Neuronal stem cell (in vitro differentiated cells): ENCODE data around the gene TUBGCP3.

Experiments used
- DNase-seq: peaks from one replicate; pipeline ENCODE4 v3.0.0-alpha.2; 2013; ENCODE audit warnings: low spot score
- H2AFZ ChIP-seq: one replicate; pipeline ENCODE4 v1.6.1; 2013; ENCODE audit warnings: mild to moderate bottlenecking, low read length, inconsistent platforms
- H2AK5ac ChIP-seq: 2 replicates; pipeline ENCODE4 v1.6.1; 2013; ENCODE audit warnings: low read depth, mild to moderate bottlenecking, inconsistent platforms, low read length, moderate library complexity, mixed read lengths
- H2BK120ac ChIP-seq: 2 replicates; pipeline ENCODE4 v1.6.1; 2013; ENCODE audit warnings: low read depth, mild to moderate bottlenecking, inconsistent platforms, low read length, moderate library complexity, mixed read lengths
- H2BK12ac ChIP-seq: one replicate; pipeline ENCODE4 v1.6.1; 2013; ENCODE audit warnings: low read length, inconsistent platforms
- H2BK15ac ChIP-seq: 2 replicates; pipeline ENCODE4 v1.6.1; 2013; ENCODE audit warnings: mild to moderate bottlenecking, low read length, inconsistent platforms, mixed read lengths
- H2BK5ac ChIP-seq: one replicate; pipeline ENCODE4 v1.6.1; 2013; ENCODE audit warnings: inconsistent platforms, mild to moderate bottlenecking, low read length, moderate library complexity
- H3K14ac ChIP-seq: one replicate; pipeline ENCODE4 v1.6.1; 2013; ENCODE audit warnings: low read length, inconsistent platforms
- H3K18ac ChIP-seq: 2 replicates; pipeline ENCODE4 v1.6.1; 2013; ENCODE audit warnings: low read length, inconsistent platforms
- H3K23ac ChIP-seq: 2 replicates; pipeline ENCODE4 v1.6.1; 2013; ENCODE audit warnings: low read depth, mild to moderate bottlenecking, mixed read lengths, low read length, inconsistent platforms; ENCODE audit not compliant: poor library complexity
- H3K27ac ChIP-seq: replicated peaks from 3 replicates; pipeline ENCODE4 v1.5.1; 2013; ENCODE audit warnings: low read length, inconsistent platforms
- H3K27me3 ChIP-seq, 3 experiments: 2 replicates each; pipeline ENCODE4 v1.6.1; 2013; ENCODE audit warnings: low read length in 3 of 3, mild to moderate bottlenecking in 2 of 3, inconsistent platforms in 1 of 3, low read depth in 1 of 3, mixed read lengths in 1 of 3, moderate library complexity in 1 of 3; ENCODE audit not compliant: control insufficient read depth in 3 of 3, insufficient read depth in 3 of 3
- H3K36me3 ChIP-seq, 2 donors: replicated peaks in 1 of 2; 2 replicates each; pipeline ENCODE4 v1.6.1; 2013; ENCODE audit warnings: low read length in 2 of 2; ENCODE audit not compliant: control insufficient read depth in 2 of 2, insufficient read depth in 2 of 2
- H3K4ac ChIP-seq: 2 replicates; pipeline ENCODE4 v1.6.1; 2013; ENCODE audit warnings: inconsistent platforms, mild to moderate bottlenecking, low read length, moderate library complexity
- H3K4me1 ChIP-seq, 2 donors: 1 replicate in 1 of 2; 2 replicates in 1 of 2; pipeline ENCODE4 v1.6.1; 2013; ENCODE audit warnings: low read length in 2 of 2, low read depth in 1 of 2; ENCODE audit not compliant: control insufficient read depth in 2 of 2, insufficient read depth in 1 of 2
- H3K4me2 ChIP-seq: one replicate; pipeline ENCODE4 v1.6.1; 2013; ENCODE audit warnings: mild to moderate bottlenecking, low read length, inconsistent platforms; ENCODE audit not compliant: insufficient read depth, poor library complexity, severe bottlenecking
- H3K4me3 ChIP-seq, 2 donors: 2 replicates each; pipeline ENCODE4 v1.5.1; 2013; ENCODE audit warnings: low read length in 2 of 2, mild to moderate bottlenecking in 2 of 2, inconsistent platforms in 1 of 2, moderate library complexity in 1 of 2
- H3K79me1 ChIP-seq: one replicate; pipeline ENCODE4 v1.6.1; 2013; ENCODE audit warnings: low read depth, mild to moderate bottlenecking, inconsistent platforms, low read length, moderate library complexity
- H3K9ac ChIP-seq: one replicate; pipeline ENCODE4 v1.6.1; 2013; ENCODE audit warnings: mild to moderate bottlenecking, low read depth, low read length, inconsistent platforms; ENCODE audit not compliant: poor library complexity
- H3K9me3 ChIP-seq, 2 donors: replicated peaks in 1 of 2; 2 replicates each; pipeline versions ENCODE3 to v1.6.1; 2013; ENCODE audit warnings: low read length in 2 of 2, mild to moderate bottlenecking in 2 of 2, inconsistent platforms in 1 of 2, low read depth in 1 of 2, mixed read lengths in 1 of 2, moderate library complexity in 1 of 2; ENCODE audit not compliant: control insufficient read depth in 2 of 2, insufficient read depth in 1 of 2
- H4K8ac ChIP-seq: one replicate; pipeline ENCODE4 v1.6.1; 2013; ENCODE audit warnings: low read depth, mild to moderate bottlenecking, inconsistent platforms, low read length, moderate library complexity
- H4K91ac ChIP-seq: one replicate; pipeline ENCODE4 v1.6.1; 2013; ENCODE audit warnings: low read length, low read depth, mild to moderate bottlenecking, inconsistent platforms; ENCODE audit not compliant: poor library complexity
- WGBS, 2 donors: extraction: QIAGEN DNeasy Blood & Tissue Kit; methylation state at CpG; one replicate each; pipeline ENCODE4 v1.1.7; 2013; ENCODE audit warnings: missing lambda C conversion rate in 2 of 2, mixed read lengths in 1 of 2; ENCODE audit not compliant: insufficient read length in 2 of 2, insufficient replicate concordance in 1 of 2; ENCODE audit errors: extremely low coverage in 2 of 2; 5-methylcytosine and 5-hydroxymethylcytosine counted together

The TUBGCP3 gene

DNA sequence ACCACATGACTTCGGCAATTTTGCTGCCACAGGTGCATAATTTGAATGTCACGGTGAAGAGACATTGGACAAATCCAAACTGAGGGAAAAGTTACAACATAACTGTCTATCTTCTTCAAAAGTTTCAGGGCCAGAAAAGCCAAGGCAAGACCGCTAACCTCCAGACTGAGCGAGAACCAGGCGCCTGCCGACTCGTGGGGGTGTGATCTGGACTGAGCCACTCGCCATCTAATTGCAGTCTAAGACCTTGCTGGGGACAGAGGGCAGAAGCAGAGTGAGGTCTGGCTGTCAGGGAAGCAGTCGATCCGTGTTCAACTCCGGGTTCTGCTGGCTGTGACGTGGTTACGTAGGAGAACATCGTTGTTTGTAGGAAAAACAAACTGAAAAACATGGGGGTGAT is 123.2 kb downstream of the TUBGCP3 start:
- Histone ChIP-seq H2AFZ (no peak overlapping the region), H3K4ac (no peak overlapping the region), H2AK5ac (no peak overlapping the region), H3K14ac (no peak overlapping the region), H3K79me1 (no peaks in the 10 kb centered on the region), H4K8ac (no peak overlapping the region), H3K27me3 (no peaks in the 10 kb centered on the region), H3K4me2 (no peak overlapping the region), H3K18ac (no peak overlapping the region), H3K9ac (no peak overlapping the region), H4K91ac (no peak overlapping the region), H3K27ac (no peak overlapping the region), H3K23ac (no peak overlapping the region), H2BK120ac (no peak overlapping the region), H3K4me1 (no peaks in the 10 kb centered on the region), H2BK12ac (no peak overlapping the region), H3K4me3 (no peak overlapping the region), H2BK15ac (no peak overlapping the region), H2BK5ac (no peak overlapping the region), H3K9me3 (peaks cover 5 to 8% of the 10 kb centered on the region in 2 donors), H3K36me3 (no peaks in the 10 kb centered on the region)
- no peak for DNase-seq
- WGBS, 2 donors = no CpG with 5 or more reads among the region's 14 CpGs

GRCh38 chr13:112462408-112462807 is 125.5 kb downstream of the TUBGCP3 start:
- no peak overlapping the region for H3K4me2 ChIP-seq
- H3K23ac ChIP-seq = no peak overlapping the region
- no peak overlapping the region for H2BK12ac ChIP-seq
- H3K9ac ChIP-seq = no peak overlapping the region
- no peak overlapping the region for H3K4me3 ChIP-seq
- WGBS, 2 donors = no CpG with 5 or more reads among the region's 5 CpGs
- H3K14ac ChIP-seq = no peak overlapping the region
- H4K91ac ChIP-seq = no peak overlapping the region
- no peaks in the 10 kb centered on the region for H3K36me3 ChIP-seq
- no peak overlapping the region for H2BK15ac ChIP-seq
- DNase-seq = no peak
- no peak overlapping the region for H3K18ac ChIP-seq
- peaks cover 7 to 8% of the 10 kb centered on the region in 2 donors for H3K9me3 ChIP-seq
- no peaks in the 10 kb centered on the region for H3K79me1 ChIP-seq
- H2AK5ac ChIP-seq = no peak overlapping the region
- no peak overlapping the region for H3K27ac ChIP-seq
- no peak overlapping the region for H4K8ac ChIP-seq
- H3K4ac ChIP-seq = no peak overlapping the region
- H3K27me3 ChIP-seq = no peaks in the 10 kb centered on the region
- H3K4me1 ChIP-seq = no peaks in the 10 kb centered on the region
- no peak overlapping the region for H2BK5ac ChIP-seq
- H2AFZ ChIP-seq = no peak overlapping the region
- no peak overlapping the region for H2BK120ac ChIP-seq

DNA sequence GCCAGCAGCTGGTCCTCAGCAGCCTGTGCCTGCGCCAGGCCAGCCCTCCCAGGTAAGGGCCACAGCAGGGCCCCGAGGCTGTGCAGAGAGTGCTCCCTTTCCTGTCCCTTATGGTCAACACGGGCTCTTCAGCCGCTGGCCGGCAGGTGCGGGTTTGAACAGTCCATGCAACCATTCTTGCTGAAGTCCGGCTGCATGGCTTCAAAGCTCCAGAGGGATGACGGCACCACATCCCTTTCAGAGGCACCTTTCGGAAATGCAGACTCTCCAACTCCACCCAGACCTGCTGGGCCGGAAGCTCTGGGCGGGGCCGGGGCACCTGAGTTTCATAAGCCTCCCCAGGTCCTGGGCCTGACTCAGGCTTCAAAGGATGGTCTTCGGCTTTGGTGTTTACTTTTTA is 130.5 kb downstream of the TUBGCP3 start:
- H3K79me1 ChIP-seq = no peaks in the 10 kb centered on the region
- no CpG with 5 or more reads among the region's 13 CpGs for WGBS, 2 donors

GRCh38 chr13:112457081-112457480 is 130.9 kb downstream of the TUBGCP3 start:
- H2AK5ac ChIP-seq = peak overlapping the region; percentile 32
- H3K4ac ChIP-seq = no peak overlapping the region
- H3K4me3 ChIP-seq = no peak overlapping the region
- H2BK120ac ChIP-seq = no peak overlapping the region
- H3K14ac ChIP-seq = no peak overlapping the region
- H3K4me1 ChIP-seq = peaks cover 0 to 2% of the 10 kb centered on the region in 2 donors
- H3K4me2 ChIP-seq = no peak overlapping the region
- WGBS, 2 donors = no CpG with 5 or more reads among the region's 9 CpGs
- H4K91ac ChIP-seq = no peak overlapping the region
- no peak overlapping the region for H4K8ac ChIP-seq
- no peak overlapping the region for H3K23ac ChIP-seq
- H3K79me1 ChIP-seq = no peaks in the 10 kb centered on the region
- H3K36me3 ChIP-seq = no peaks in the 10 kb centered on the region
- H2BK15ac ChIP-seq = no peak overlapping the region
- H2BK5ac ChIP-seq = no peak overlapping the region
- no peak for DNase-seq
- H3K27me3 ChIP-seq = no peaks in the 10 kb centered on the region
- H2BK12ac ChIP-seq = no peak overlapping the region
- H3K27ac ChIP-seq = no peak overlapping the region
- H3K9me3 ChIP-seq = peaks cover 5 to 7% of the 10 kb centered on the region in 2 donors
- H2AFZ ChIP-seq = no peak overlapping the region
- H3K18ac ChIP-seq = no peak overlapping the region
- H3K9ac ChIP-seq = no peak overlapping the region

More for the DNA sequence above, 130.5 kb downstream of the TUBGCP3 start:
- no peak overlapping the region for H3K23ac ChIP-seq
- no peak overlapping the region for H3K4ac ChIP-seq
- no peak for DNase-seq
- no peak overlapping the region for H2BK5ac ChIP-seq
- no peak overlapping the region for H3K4me2 ChIP-seq
- H3K4me1 ChIP-seq = peaks cover 0 to 2% of the 10 kb centered on the region in 2 donors
- H3K27ac ChIP-seq = no peak overlapping the region
- no peaks in the 10 kb centered on the region for H3K27me3 ChIP-seq
- no peak overlapping the region for H2AFZ ChIP-seq
- H3K9me3 ChIP-seq = peaks cover 7 to 8% of the 10 kb centered on the region in 2 donors
- H2BK120ac ChIP-seq = no peak overlapping the region
- no peak overlapping the region for H3K14ac ChIP-seq
- no peak overlapping the region for H3K18ac ChIP-seq
- no peak overlapping the region for H3K9ac ChIP-seq
- no peaks in the 10 kb centered on the region for H3K36me3 ChIP-seq
- H2BK12ac ChIP-seq = no peak overlapping the region
- H2AK5ac ChIP-seq = peak overlapping the region; percentile 32
- H3K4me3 ChIP-seq = no peak overlapping the region
- no peak overlapping the region for H2BK15ac ChIP-seq
- no peak overlapping the region for H4K91ac ChIP-seq
- no peak overlapping the region for H4K8ac ChIP-seq
